Duodenal mucosa (tissue), 2 donors: ENCODE measurements around the gene CDC42BPG.

Experiments used
- H3K27ac ChIP-seq: one replicate; pipeline ENCODE4 v1.7.0; 2013; ENCODE audit warnings: low read depth, low read length
- H3K27me3 ChIP-seq, 2 donors: one replicate each; pipeline ENCODE4 v1.7.0; 2013; ENCODE audit warnings: low read length in 2 of 2, control low read depth in 1 of 2; ENCODE audit not compliant: insufficient read depth in 2 of 2, control insufficient read depth in 1 of 2
- H3K36me3 ChIP-seq, 2 donors: one replicate each; pipeline ENCODE4 v1.7.0; 2013; ENCODE audit warnings: low read length in 2 of 2, control low read depth in 1 of 2; ENCODE audit not compliant: insufficient read depth in 2 of 2, control insufficient read depth in 1 of 2
- H3K4me1 ChIP-seq, 2 donors: one replicate each; pipeline ENCODE4 v1.7.0; 2013; ENCODE audit warnings: low read length in 2 of 2, control low read depth in 1 of 2; ENCODE audit not compliant: insufficient read depth in 2 of 2, control insufficient read depth in 1 of 2
- H3K4me3 ChIP-seq, 2 donors: one replicate each; pipeline ENCODE4 v1.7.0; 2013; ENCODE audit warnings: low read length in 2 of 2, low read depth in 1 of 2
- H3K9ac ChIP-seq, 2 donors: one replicate each; pipeline ENCODE4 v1.7.0; 2013; ENCODE audit warnings: low read length in 2 of 2, low read depth in 1 of 2
- H3K9me3 ChIP-seq, 2 donors: one replicate each; pipeline ENCODE4 v1.7.0; 2013; ENCODE audit warnings: low read length in 2 of 2, control low read depth in 1 of 2; ENCODE audit not compliant: control insufficient read depth in 1 of 2

CDC42BPG gene

DNA sequence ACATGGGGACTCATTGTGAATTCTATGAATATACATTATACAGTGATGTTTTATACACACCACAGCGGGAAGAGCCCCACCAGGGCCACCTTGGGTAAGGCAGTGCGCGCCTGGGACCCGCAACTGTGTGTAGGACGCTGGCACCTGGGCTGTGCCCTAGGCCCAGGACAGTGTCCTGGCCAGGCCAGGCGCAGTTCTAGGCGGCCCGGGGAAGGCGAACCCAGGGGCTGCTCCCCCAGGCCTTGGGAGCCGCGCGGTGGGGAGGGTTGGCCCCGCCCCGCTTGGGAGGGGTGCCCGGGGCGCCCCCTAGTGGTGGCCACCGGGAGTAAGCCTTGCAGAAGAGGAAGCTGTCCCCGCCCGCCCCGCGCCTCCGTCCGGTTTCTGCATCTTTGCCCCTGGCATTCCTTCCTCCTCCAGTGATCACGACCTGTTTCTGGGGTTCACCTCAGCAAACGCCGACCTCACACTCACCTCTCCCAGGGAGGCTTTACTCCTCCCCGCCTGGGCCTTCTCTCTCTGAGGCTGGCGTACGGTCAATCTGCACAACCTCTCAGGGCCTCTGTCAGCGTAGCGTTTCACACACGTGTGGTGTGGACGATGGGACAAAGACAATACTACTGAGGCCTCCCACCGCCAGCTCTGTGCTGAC lies 43.4 kb upstream of the CDC42BPG start:
- Histone ChIP-seq H3K27ac (peak overlapping the region; percentile 85), H3K4me1 (peaks cover 26% of the 10 kb centered on the region in 2 donors), H3K36me3 (peaks cover 21 to 22% of the 10 kb centered on the region in 2 donors), H3K27me3 (no peaks in the 10 kb centered on the region), H3K9ac (peak overlapping the region; percentile 33 to 75), H3K9me3 (no peaks in the 10 kb centered on the region), H3K4me3 (peak overlapping the region; percentile 36 to 61)

DNA sequence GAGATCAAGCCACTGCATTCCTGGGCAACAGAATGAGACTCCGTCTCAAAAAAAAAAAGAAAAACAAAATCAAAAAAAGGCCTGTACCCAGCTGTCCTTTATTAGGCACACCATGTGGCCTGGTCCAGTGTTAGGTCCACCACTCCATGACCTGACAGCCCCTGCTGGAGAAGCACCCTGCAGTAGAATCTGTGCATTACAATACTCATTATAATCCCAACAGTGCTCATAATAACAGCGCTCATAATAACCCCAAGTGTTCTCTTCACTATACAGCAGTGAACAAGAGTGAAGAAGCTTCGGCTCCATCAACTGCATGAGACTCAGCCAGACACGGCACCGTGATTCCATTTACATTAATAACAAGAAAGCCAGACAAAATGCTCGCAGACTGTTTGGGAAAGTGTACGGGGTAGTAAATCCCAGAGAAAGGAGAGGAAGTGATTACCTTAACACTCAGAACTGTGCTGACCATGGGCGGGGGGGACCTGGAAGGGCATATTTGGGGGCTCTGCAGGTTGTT lies 42.8 kb upstream of the CDC42BPG start:
- no peaks in the 10 kb centered on the region for H3K27me3 ChIP-seq
- H3K4me1 ChIP-seq: peaks cover 26% of the 10 kb centered on the region in 2 donors
- H3K9ac ChIP-seq: peak overlapping the region in 1 of 2 donors; percentile 33
- H3K4me3 ChIP-seq: peak overlapping the region; percentile 36 to 61
- no peaks in the 10 kb centered on the region for H3K9me3 ChIP-seq
- H3K27ac ChIP-seq: peak overlapping the region; percentile 85
- H3K36me3 ChIP-seq: peaks cover 17 to 19% of the 10 kb centered on the region in 2 donors

DNA sequence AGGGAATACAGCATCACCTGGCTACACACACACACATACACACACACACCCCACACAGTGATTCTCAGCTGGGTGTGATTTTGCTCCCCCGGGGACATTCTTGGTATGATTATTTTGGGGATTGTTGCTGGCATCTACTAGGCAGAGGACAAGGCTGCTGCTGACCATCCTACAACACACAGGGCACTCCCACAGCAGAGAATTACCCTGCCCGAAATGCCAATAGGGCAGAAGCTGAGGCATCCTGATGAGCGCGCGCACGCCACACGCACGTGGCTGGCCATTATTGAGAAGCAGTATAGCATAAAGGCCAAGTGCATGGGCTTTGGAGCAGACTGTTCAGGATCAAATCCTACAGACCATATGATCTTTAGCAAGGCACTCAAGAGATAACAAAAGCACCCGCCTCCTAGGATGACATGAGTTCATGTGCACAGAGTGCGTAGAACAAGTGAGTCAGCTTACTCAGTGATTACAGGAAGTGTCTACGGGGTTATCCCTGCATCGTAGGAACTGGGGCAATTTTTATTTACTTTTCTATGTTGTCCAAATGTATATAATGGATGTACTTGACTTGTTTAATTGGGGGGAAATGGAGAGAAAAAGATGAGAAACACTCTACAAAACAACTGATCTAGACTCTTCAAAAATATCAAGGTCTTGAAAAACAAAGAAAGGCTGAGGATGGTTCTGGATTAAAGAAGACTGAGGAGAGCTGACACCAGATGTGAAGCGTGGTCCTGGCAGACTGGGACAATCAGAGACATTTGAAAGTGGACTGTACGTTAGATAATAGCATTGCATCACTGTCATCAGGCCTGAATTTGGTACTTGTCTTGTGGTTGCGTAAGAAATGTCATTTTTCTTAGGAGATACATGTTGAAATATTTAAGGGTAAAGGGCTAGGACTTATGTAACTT lies 41.2 kb upstream of the CDC42BPG start:
- Histone ChIP-seq H3K27me3 (no peaks in the 10 kb centered on the region), H3K4me1 (peaks cover 30 to 37% of the 10 kb centered on the region in 2 donors), H3K36me3 (peaks cover 3 to 5% of the 10 kb centered on the region in 2 donors), H3K4me3 (no peak overlapping the region), H3K27ac (peak overlapping the region; percentile 36), H3K9me3 (no peaks in the 10 kb centered on the region), H3K9ac (peak overlapping the region in 1 of 2 donors; percentile 29)

DNA sequence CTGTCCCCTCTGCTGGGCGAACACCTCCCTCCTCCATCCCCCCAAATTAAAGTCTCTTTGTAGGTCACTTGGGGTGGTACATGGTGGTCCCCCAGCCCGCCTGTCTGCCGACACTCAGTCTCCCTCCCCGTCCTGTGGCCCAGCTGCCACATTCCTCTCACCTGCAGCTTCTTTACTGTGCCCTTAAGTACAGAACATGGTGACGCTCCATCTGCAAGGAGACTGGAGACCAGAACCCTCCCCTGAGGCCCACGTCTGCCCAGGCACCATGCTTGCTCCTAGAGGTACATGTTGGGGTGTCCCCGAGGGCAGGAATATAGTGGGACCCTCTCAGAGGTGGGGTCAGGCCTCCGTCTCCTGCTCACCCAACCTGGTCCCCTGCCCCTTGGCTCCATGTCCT lies 39.6 kb upstream of the CDC42BPG start:
- Histone ChIP-seq H3K4me3 (no peak overlapping the region), H3K27me3 (no peaks in the 10 kb centered on the region), H3K9me3 (no peaks in the 10 kb centered on the region), H3K9ac (no peak overlapping the region), H3K27ac (no peak overlapping the region), H3K4me1 (peaks cover 46% of the 10 kb centered on the region in 2 donors), H3K36me3 (no peaks in the 10 kb centered on the region)

DNA sequence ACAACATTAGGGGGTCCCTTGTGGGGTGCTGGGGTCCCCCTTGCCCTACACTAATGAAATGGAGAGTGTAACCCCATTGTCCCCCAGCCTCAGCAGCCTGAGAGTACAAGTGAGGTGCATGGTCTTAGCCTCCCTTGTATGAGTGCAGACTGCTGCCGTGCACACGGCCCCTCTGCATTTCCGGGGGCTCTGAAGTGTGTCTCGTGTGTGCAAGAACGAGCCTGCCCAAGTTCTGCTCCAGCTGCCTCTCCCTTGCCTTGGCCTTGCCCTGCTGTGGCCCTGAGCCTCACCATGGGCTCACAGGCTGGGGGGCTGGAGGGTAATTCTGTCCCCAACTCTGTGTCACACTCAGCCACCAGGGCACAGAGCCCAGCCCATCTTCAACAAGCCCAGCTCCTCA lies 39.1 kb upstream of the CDC42BPG start:
- Histone ChIP-seq H3K9me3 (no peaks in the 10 kb centered on the region), H3K4me3 (no peak overlapping the region), H3K27me3 (no peaks in the 10 kb centered on the region), H3K4me1 (peaks cover 43 to 44% of the 10 kb centered on the region in 2 donors), H3K9ac (no peak overlapping the region), H3K36me3 (no peaks in the 10 kb centered on the region), H3K27ac (no peak overlapping the region)

DNA sequence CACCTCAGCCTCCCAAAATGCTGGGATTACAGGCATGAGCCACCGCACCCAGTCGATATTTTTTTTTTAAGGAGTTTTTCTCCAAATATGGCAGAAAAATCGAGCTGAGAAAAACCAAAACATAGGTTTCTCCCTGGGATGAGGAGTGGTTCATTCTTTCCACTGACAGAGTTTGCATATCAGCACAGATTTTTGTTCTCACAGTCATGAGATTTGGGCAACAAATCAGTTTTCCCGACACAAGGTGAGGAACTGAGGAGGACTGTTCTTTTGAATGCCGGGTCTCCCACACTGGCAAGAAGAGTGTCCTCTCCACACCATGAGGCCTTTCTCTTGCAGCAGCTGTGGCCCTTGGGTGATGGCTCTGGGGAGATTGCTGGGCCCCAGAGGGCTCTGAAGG lies 37.8 kb upstream of the CDC42BPG start:
- Histone ChIP-seq H3K36me3 (no peaks in the 10 kb centered on the region), H3K4me1 (peaks cover 34 to 39% of the 10 kb centered on the region in 2 donors), H3K27ac (no peak overlapping the region), H3K27me3 (no peaks in the 10 kb centered on the region), H3K9ac (no peak overlapping the region), H3K4me3 (no peak overlapping the region), H3K9me3 (no peaks in the 10 kb centered on the region)

DNA sequence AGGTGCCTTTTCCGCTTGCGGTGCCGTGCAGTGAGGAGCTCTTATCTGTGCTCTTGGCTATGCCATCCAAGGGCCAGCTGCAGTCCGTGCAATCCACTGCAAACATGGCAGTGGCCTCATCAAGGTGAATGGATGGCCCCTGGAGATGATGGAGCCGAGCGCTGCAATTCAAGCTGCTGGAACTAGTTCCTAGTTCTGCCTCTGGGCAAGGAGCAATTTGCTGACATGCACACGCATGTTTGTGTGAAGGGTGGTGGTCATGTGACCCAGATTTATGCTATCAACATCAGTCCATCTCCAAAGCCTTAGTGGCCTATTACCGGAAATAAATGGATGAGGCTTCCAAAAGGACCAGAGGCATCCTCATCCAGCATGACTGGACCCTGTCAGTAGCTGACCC lies 37.0 kb upstream of the CDC42BPG start:
- Histone ChIP-seq H3K9me3 (no peaks in the 10 kb centered on the region), H3K36me3 (no peaks in the 10 kb centered on the region), H3K27ac (no peak overlapping the region), H3K27me3 (no peaks in the 10 kb centered on the region), H3K4me3 (no peak overlapping the region), H3K4me1 (peaks cover 42 to 47% of the 10 kb centered on the region in 2 donors), H3K9ac (no peak overlapping the region)

DNA sequence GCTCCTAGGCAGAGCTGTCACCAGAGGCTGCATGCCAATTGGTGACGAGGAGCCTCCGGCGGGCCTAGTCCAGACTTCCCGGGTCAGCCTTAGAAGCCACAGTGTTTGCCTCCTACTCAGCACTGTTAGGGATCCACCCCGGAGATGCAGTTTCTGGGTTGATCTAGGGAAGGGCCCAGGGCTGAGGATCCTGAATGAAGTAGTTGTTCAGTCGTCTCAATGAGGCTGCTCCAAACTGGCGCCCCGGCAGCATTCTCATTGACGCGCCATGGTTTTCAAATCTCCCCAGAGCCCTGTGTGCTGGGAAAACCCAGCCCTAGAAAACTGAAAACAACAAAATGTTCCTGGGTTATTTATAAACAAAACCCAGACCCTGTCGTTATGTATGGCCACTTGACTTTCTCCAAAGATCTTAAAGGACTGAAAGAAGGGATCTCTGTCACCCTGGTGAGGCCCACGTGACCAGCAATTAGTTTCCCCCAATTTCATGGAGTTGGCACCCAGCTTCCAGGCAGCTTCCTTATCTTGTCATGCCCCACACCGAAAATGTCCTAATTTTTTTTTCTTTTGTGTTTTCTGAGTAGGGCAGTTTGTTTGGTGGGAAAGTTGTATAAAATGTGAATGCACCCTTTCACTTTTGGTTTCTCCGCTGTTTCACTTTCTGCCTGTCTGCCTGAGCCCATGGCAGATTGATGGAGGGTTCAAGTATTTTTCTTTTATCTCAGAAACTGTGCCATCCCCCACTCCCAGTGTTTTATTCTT lies 36.0 kb upstream of the CDC42BPG start:
- Histone ChIP-seq H3K36me3 (no peaks in the 10 kb centered on the region), H3K4me1 (peaks cover 44 to 56% of the 10 kb centered on the region in 2 donors), H3K27ac (peak overlapping the region; percentile 53), H3K27me3 (no peaks in the 10 kb centered on the region), H3K9me3 (no peaks in the 10 kb centered on the region), H3K9ac (peak overlapping the region; percentile 8 to 45), H3K4me3 (peak overlapping the region in 1 of 2 donors; percentile 46)

DNA sequence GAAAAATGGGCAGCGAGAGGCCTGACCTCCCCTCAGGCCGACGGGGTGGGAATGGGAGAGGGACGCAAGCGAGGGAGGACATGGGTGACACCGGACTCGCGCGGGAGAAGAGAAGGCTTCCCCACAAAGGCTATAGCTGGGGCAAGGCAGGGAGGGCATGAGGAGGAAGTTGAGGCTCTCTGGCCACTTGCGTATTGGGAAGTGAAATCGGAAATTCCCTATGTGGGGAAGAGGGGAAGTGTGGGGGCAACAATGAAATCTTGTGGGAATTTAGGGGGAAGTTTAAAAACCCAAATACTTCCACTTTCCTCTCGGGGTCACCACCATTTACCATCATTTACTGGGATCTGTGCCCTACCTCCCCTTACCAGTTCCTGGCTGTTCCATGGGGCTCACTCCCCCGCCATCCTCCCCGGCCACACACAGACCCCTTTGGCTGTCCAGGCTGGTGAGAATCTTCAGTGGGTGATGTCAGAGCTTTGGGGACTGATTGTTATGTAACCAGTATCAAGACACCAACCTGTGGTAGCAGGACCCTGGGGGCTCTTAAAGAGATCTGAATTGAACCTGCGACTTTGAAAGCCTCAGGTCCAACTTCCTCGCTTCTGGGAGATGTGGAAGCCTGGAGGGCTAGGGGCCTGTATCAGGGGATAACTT lies 34.9 kb upstream of the CDC42BPG start:
- H3K27ac ChIP-seq: peak overlapping the region; percentile 89
- H3K9ac ChIP-seq: peak overlapping the region; percentile 84 to 93
- H3K36me3 ChIP-seq: peaks cover 4 to 7% of the 10 kb centered on the region in 2 donors
- H3K27me3 ChIP-seq: no peaks in the 10 kb centered on the region
- H3K4me1 ChIP-seq: peaks cover 47 to 60% of the 10 kb centered on the region in 2 donors
- no peaks in the 10 kb centered on the region for H3K9me3 ChIP-seq
- peak overlapping the region; percentile 81 to 87 for H3K4me3 ChIP-seq
